Activated CD4-positive, alpha-beta T cell treated with anti-CD3 and anti-CD28 coated beads, Interleukin-2, amount 50 U/mL, for 16 hours (primary cell): Measurements from ENCODE around the gene ROR1.

Experiments used
- DNase-seq: peaks from one replicate; pipeline ENCODE4 v3.0.0-alpha.2; 2020

The ROR1 gene

GRCh38 chr1:63827411-63828321 is 53.8 kb downstream of the ROR1 start:
- DNase-seq: no peak

DNA sequence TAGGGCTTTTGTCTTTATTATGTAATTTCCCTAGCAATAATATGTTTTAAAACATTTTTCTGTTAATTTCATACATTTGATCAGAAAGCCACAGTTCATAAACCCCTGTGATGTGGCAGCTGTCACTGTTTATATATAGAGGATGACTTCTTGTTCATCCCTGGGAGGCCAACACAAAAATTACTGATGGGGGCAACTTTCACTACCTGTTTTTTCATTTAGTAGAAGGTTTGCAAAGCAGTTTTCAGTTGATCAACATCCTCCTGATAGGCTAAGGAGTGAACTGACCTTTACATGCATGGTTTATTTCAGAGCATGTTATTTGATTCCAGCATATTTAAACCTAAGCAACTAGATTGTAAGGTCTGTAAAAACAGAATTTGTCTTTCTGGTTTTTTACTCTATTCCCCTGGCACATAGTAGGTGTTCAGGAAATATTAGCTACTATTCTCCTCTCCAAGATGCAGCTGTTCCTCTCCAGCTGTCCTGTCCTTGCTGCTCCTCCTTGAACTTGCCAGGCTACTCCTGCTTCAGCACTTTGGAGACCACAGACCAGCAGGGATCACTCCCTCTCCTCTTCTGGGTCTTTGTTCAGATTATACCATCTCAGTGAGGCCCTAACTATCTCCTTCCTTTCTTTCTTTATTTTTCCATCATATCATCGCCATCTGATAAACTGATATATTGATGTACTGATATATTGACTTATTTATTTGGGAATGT is 54.7 kb downstream of the ROR1 start:
- no peak for DNase-seq

GRCh38 chr1:63829349-63830327 is 55.8 kb downstream of the ROR1 start:
- no peak for DNase-seq

- DNase-seq: no peak
Observed at GRCh38 chr1:63831409-63831808, 57.6 kb downstream of the ROR1 start.

- DNase-seq: no peak
Observed at GRCh38 chr1:63833363-63834119, 59.7 kb downstream of the ROR1 start.

DNA sequence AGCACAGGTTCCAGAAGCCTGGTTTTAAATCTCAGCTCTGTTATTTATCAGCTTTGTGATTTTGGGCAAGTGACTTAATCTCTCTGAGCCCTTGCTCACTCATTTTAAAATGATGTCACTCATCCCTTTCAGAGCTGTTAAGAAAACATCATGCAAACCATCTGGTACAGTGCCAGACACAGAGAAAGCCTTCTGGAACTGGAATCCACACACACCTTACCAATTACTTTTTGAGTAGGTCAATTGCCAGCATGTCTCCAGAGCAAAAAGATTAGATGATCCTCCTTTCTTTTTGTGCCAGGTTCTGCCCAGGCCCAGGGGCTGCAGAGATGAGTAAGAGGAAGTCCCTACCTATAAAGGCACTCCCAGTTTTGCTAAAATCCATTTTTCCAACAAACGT is 61.3 kb downstream of the ROR1 start:
- DNase-seq: no peak

DNA sequence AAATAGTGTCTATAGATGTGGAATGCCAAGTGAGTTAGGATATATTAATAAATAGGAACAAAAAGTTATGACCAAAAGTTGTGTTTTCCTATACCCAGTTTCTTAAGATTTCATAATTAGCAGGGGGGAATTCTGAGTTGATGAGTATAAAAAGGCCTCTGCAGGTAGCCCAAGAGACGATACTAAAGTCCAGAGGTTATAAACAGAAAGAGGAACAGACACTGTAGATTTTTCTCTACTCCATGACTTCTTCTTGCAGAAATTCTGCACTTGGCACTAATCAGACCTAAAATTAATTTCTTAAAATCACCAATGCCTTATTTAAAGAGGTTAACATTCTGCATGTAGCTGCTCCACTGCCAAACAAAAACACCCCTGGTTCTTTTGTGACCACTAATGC is 62.6 kb downstream of the ROR1 start:
- DNase-seq: no peak

DNA sequence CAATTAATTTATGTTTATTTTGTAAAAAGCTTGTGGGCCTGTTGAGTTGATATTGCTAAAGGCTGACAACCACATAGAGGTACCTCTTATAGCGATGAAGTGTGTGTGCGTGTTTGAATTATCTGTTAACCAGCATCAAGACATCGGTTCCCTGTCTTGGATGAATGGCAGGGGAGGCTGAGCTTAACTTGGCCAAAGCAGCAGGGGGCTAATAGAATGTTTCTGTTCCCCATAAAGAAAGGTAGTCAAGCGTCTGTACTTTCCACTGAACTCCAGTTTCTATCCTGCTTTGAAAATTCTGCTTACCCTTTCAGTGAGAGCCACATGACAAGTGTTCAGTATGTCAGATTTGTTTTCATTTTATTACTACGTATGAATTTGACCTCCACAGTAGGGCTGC is 63.0 kb downstream of the ROR1 start:
- DNase-seq: no peak

- DNase-seq: no peak
Observed at GRCh38 chr1:63843010-63843409, 69.2 kb downstream of the ROR1 start.

GRCh38 chr1:63843884-63844283 is 70.1 kb downstream of the ROR1 start:
- DNase-seq: no peak

DNA sequence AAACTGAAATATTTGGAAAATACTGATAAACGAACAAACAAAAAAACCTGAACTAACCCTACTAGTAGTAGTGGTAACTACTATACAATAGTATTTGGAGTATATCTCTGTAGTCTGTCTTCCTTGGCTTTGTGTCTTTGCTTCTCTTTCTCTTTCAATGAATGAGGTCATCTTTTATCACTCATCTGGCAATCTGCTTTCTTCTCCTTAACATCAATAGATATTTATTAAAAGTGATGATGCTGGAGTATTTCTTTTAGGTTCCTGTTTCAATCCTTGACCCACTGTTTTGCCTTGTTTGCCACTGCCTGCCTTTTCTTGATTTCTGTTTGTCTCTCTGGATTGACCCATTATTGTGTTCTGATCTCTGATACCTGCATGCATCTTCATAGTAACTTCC is 71.5 kb downstream of the ROR1 start:
- DNase-seq: no peak

DNA sequence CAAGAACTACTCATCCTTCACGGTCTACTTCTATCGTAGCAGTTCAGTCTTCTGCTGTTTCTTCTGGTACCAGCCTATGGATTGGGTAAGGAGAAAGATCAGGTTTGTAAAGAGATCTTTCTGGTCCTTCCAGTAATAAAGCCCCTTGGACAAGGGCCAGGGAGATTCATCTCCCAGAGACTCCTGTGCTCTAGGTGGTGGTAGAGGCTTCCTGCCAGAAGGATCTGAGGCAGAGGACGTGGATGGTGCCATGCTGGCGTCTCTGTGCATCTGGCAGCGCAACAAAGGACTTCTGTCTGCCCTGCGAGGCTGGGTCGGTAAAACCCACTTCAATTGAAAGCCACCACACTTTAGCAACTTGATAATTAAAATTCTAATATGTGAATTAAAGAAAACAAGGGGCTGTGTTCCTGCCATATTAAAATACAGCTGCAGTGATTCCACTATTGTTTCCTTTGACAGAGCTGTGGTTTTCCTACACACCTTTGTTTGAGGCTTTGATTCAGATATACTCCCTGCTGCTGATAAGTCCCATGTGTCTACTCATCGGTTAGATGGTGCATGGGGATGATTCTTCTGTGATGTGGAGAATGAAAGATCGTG is 73.6 kb downstream of the ROR1 start:
- no peak for DNase-seq

GRCh38 chr1:63848733-63849132 is 74.9 kb downstream of the ROR1 start:
- no peak for DNase-seq

GRCh38 chr1:63849149-63849548 is 75.3 kb downstream of the ROR1 start:
- no peak for DNase-seq

- no peak for DNase-seq
Observed at GRCh38 chr1:63854091-63854490, 80.3 kb downstream of the ROR1 start.

DNA sequence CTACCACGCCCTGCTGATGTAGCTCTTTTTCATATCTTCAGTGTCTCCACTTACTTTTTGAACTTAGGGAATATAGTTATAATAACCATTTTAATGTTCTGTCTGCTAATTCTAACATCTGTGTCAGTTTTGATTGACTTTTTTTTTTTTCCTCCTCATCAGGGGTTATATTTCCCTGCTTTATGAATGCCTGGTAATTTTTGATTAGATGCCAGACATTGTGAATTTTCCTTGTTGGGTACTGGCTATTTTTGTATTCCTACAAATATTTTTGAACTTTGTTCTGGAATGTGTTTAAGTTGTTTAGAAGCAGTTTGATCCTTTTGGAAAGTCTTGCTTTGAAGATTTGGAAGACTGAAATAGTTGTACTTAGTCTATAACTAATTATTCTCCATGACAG is 82.1 kb downstream of the ROR1 start:
- DNase-seq: no peak

DNA sequence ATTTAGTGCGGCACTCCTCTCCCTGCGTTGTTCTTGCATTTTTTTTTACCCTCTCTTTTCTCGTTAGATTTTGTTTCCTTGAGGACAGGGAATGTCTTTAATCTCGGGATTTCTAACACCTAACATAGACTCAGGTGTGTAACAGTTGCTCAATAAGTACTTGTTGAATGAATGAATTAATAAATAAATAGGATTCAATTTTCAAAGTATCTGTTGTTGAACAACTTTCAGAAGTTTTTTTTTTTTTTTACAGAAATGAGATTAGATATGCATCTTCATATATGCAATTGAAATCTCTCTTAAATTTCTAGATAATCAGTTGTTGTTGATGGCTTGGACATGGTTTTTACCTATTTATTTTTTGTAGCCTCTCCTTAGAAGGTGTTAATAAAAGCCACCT is 83.1 kb downstream of the ROR1 start:
- no peak for DNase-seq

DNA sequence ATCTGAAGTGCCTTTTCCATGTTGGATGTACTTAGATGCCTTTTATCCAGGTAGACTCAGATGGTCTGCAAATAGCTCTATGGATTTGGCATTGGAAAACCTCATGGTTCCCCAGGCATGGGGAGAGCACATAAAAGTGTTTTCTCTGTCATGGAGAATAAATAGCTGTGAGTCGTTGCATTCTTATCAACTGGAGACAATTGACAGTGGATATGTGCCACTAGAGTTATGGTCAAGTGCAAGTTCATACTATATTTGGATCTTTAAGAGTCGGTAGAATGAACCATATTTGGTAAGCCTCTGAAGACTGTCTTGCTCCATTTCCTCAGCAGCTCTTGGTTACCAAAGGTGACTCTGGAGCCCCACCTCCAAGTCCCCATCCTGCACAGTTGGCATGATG is 83.7 kb downstream of the ROR1 start:
- no peak for DNase-seq

- no peak for DNase-seq
Observed at GRCh38 chr1:63858153-63858552, 84.3 kb downstream of the ROR1 start.

DNA sequence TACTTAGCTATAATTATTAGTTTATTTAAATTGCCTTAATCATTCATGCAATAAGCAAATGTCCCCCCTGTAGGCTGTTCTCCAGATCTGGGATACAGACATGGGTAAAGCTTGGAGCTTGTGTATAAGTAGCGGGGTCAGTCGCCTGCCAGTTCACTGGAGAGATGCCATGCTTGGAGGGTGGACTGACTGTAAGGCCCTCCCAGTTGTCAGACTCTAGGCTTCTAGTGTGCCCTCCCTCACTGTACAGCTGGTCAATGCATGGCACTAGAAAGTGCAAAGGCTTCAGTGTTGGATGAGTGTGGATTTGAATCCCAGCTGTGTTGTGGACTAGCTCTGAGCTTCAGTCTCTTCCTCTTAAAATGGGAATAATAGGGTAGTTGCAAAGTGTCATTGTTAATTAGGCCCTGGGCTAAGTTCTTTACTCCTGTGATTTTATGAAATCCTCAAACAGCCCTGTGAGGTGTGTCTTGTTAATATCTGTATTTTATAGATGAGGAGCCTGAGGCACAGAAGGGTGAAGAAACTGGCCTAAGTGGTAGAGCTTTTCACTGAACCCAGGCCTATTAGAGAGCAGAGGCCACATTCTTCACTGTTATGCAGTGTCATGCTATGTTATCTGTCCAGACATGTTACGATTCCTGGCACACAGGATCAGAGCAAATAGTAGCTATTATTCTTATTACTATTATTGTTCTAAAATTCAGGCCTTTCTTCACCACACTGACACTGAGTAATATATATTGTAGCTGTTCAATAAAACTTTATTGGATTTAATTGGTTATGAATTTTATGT is 85.9 kb downstream of the ROR1 start:
- no peak for DNase-seq
